OCI-LY7 (cell line): ENCODE measurements around the gene DCC. TPM values are rescaled to one million over a fixed set of nuclear protein-coding genes. Genes with fewer than 3 reads are reported as not detected.

Experiments
- BruUV-seq: library from RNA; stranded (reverse); fragments of 400-500 nt; replicated peaks from 2 replicates; lab custom pipeline; 2021; lab: Mats Ljungman, UMichigan
- CTCF ChIA-PET: fragments of 300-600 bp; sonication (Branson Sonifier 250); formaldehyde crosslinking; loops from one replicate; lab custom pipeline; 2022; ENCODE audit warnings: antibody characterized with exemption; ENCODE audit not compliant: unreplicated experiment; lab: Charles Lee
- POLR2A ChIA-PET: fragments of 300-600 bp; sonication (Branson Sonifier 250); formaldehyde crosslinking; loops from one replicate; lab custom pipeline; 2022; ENCODE audit warnings: antibody characterized with exemption; lab: Charles Lee
- DNase-seq: peaks from one replicate; pipeline ENCODE4 v3.0.0-alpha.2; 2015; ENCODE audit warnings: low spot score
- H2AFZ ChIP-seq: fragments of 200-600 bp; sonication (generic), shearing (Covaris generic); 2 replicates; pipeline ENCODE4 v1.6.1; 2014; ENCODE audit warnings: mild to moderate bottlenecking, antibody characterized with exemption, low read length, moderate library complexity
- H3K27ac ChIP-seq: fragments of 200-600 bp; sonication (generic); 2 replicates; pipeline ENCODE4 v1.5.1; 2014; ENCODE audit warnings: mixed run types, low read depth, mild to moderate bottlenecking, moderate library complexity, low read length, inconsistent platforms; ENCODE audit not compliant: poor library complexity, severe bottlenecking
- H3K36me3 ChIP-seq: fragments of 200-600 bp; sonication (generic); 2 replicates; pipeline ENCODE4 v1.6.1; 2014; ENCODE audit warnings: mild to moderate bottlenecking, antibody characterized with exemption, low read length, moderate library complexity, mixed read lengths; ENCODE audit not compliant: insufficient read depth
- H3K4me1 ChIP-seq: fragments of 200-600 bp; sonication (generic); 2 replicates; pipeline ENCODE4 v1.5.1; 2014; ENCODE audit warnings: mild to moderate bottlenecking, low read length; ENCODE audit not compliant: insufficient read depth, poor library complexity, severe bottlenecking
- H3K4me2 ChIP-seq: fragments of 200-600 bp; sonication (generic); 2 replicates; pipeline ENCODE4 v1.6.1; 2014; ENCODE audit warnings: mild to moderate bottlenecking, low read length
- H3K4me3 ChIP-seq: fragments of 200-600 bp; sonication (generic); 2 replicates; pipeline ENCODE4 v1.5.1; 2014; ENCODE audit warnings: mild to moderate bottlenecking, low read depth, low read length; ENCODE audit not compliant: poor library complexity, severe bottlenecking
- H3K79me2 ChIP-seq: fragments of 200-600 bp; sonication (generic); 2 replicates; pipeline ENCODE4 v1.6.1; 2016; ENCODE audit warnings: low read depth, mild to moderate bottlenecking, low read length, moderate library complexity, mixed read lengths; ENCODE audit not compliant: insufficient read depth
- H3K9me2 ChIP-seq: fragments of 200-600 bp; sonication (generic); 2 replicates; pipeline ENCODE4 v1.6.1; 2016; ENCODE audit warnings: mild to moderate bottlenecking, low read length, mixed read lengths; ENCODE audit not compliant: insufficient read depth
- H3K9me3 ChIP-seq: fragments of 200-600 bp; sonication (generic); 2 replicates; pipeline ENCODE4 v1.6.1; 2014; ENCODE audit warnings: mild to moderate bottlenecking, mixed run types, low read length, mixed read lengths
- H4K20me1 ChIP-seq: fragments of 200-600 bp; sonication (generic); 2 replicates; pipeline ENCODE4 v1.6.1; 2014; ENCODE audit warnings: mild to moderate bottlenecking, antibody characterized with exemption, low read length, moderate library complexity, mixed read lengths; ENCODE audit not compliant: insufficient read depth
- EZH2phosphoT487 ChIP-seq: fragments of 200-600 bp; sonication (generic); IDR thresholded peaks from 2 replicates; pipeline ENCODE4 v1.6.1; 2018; ENCODE audit warnings: low read depth, borderline replicate concordance, mild to moderate bottlenecking, mixed run types, antibody characterized with exemption, low read length, moderate library complexity, mixed read lengths
- intact Hi-C: fragments of 100-400 bp; cut with micrococcal nuclease; formaldehyde crosslinking; loops from one replicate; pipeline ENCODE4 v1.10.0; 2022; ENCODE audit not compliant: unreplicated experiment
- total RNA-seq, 2 experiments: library from RNA; depleted of rRNA in 1 of 2; stranded (reverse); fragments of >200 nt in 1 of 2; shearing (Covaris generic) in 1 of 2; gene quantifications; 2 replicates each; pipeline ENCODE4 v1.2.3, GENCODE V29; 2014 to 2022
- TF ChIP-seq, protein P1 (sequence below): fragments of 200-600 bp; sonication (generic); conservative IDR thresholded peaks from 2 replicates; pipeline ENCODE4 v1.5.1; 2014; ENCODE audit warnings: mild to moderate bottlenecking, antibody characterized with exemption, low read length, moderate library complexity, mixed read lengths

DCC gene
- total RNA-seq, 2 experiments from 2014 or later: not detected

DNA sequence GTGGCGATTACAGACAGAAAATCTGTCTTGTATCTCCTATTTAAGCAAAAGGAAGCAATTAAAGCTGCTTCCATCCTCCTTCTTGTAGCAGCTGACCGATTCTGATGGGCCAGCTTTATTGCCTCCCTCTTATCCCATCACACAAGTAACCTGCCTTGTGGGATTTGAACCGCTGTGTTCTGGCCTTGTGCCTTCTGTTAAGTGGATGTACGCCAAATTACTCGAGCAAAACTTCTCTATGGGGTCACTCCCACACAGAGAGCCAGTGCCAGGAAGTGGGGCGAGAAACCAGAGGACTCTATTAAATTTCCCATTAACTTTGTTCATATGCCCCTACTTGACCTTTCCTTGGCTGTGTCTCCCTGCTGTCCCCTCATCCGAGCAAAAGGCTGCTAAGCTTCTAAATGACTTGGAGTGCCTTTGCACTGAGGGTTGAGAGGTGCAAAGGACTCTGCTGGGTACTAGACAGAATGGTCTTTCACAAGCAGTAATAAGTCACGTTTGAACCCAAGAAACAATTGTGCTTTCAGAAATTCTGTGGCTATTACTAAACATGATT is 1212.0 kb downstream of the DCC start:
- Histone ChIP-seq H2AFZ (no peak overlapping the region), H3K9me3 (no peaks in the 10 kb centered on the region), H3K4me3 (no peak overlapping the region), H3K4me2 (no peak overlapping the region), H3K27ac (no peak overlapping the region), H3K36me3 (no peaks in the 10 kb centered on the region), H3K79me2 (no peaks in the 10 kb centered on the region), H3K4me1 (no peaks in the 10 kb centered on the region), H3K9me2 (no peaks in the 10 kb centered on the region), H4K20me1 (no peaks in the 10 kb centered on the region)
- CTCF ChIA-PET: no interaction called here
- no TSS peak for BruUV-seq
- intact Hi-C loops: no loop called here
- TF ChIP-seq, protein P1, sequence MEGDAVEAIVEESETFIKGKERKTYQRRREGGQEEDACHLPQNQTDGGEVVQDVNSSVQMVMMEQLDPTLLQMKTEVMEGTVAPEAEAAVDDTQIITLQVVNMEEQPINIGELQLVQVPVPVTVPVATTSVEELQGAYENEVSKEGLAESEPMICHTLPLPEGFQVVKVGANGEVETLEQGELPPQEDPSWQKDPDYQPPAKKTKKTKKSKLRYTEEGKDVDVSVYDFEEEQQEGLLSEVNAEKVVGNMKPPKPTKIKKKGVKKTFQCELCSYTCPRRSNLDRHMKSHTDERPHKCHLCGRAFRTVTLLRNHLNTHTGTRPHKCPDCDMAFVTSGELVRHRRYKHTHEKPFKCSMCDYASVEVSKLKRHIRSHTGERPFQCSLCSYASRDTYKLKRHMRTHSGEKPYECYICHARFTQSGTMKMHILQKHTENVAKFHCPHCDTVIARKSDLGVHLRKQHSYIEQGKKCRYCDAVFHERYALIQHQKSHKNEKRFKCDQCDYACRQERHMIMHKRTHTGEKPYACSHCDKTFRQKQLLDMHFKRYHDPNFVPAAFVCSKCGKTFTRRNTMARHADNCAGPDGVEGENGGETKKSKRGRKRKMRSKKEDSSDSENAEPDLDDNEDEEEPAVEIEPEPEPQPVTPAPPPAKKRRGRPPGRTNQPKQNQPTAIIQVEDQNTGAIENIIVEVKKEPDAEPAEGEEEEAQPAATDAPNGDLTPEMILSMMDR: no peak
- no peak for TF ChIP-seq EZH2phosphoT487
- POLR2A ChIA-PET: no interaction called here
- no peak for DNase-seq

- Histone ChIP-seq H3K4me2 (no peak overlapping the region), H3K79me2 (no peaks in the 10 kb centered on the region), H4K20me1 (no peaks in the 10 kb centered on the region), H2AFZ (no peak overlapping the region), H3K9me2 (no peaks in the 10 kb centered on the region), H3K9me3 (no peaks in the 10 kb centered on the region), H3K27ac (no peak overlapping the region), H3K36me3 (no peaks in the 10 kb centered on the region), H3K4me1 (no peaks in the 10 kb centered on the region), H3K4me3 (no peak overlapping the region)
- ChIA-PET CTCF (no interaction called here), POLR2A (no interaction called here)
- intact Hi-C loops: no loop called here
- BruUV-seq: no TSS peak
- no peak for DNase-seq
- TF ChIP-seq EZH2phosphoT487: no peak
- TF ChIP-seq, protein P1: no peak
Measured at GRCh38 chr18:53553030-53553429, 1213.0 kb downstream of the DCC start.

- no peaks in the 10 kb centered on the region for H3K9me3 ChIP-seq
- no peak overlapping the region for H3K4me3 ChIP-seq
- DNase-seq: no peak
- CTCF ChIA-PET: no interaction called here
- H3K36me3 ChIP-seq: no peaks in the 10 kb centered on the region
- POLR2A ChIA-PET: no interaction called here
- no peaks in the 10 kb centered on the region for H3K79me2 ChIP-seq
- intact Hi-C loops: no loop called here
- no peak overlapping the region for H3K4me2 ChIP-seq
- TF ChIP-seq EZH2phosphoT487: no peak
- TF ChIP-seq, protein P1: no peak
- H4K20me1 ChIP-seq: no peaks in the 10 kb centered on the region
- H3K4me1 ChIP-seq: no peaks in the 10 kb centered on the region
- no peaks in the 10 kb centered on the region for H3K9me2 ChIP-seq
- no peak overlapping the region for H3K27ac ChIP-seq
- BruUV-seq: no TSS peak
- H2AFZ ChIP-seq: no peak overlapping the region
Measured at GRCh38 chr18:53556450-53556849, 1216.5 kb downstream of the DCC start.
